ENCODE results near the gene ZDHHC3.
"Not testable (repeated sequence)": the region's sequence is repeated elsewhere in the genome, so short reads cannot be mapped to it uniquely, and the experiment has no call there.

Gene ZDHHC3

DNA sequence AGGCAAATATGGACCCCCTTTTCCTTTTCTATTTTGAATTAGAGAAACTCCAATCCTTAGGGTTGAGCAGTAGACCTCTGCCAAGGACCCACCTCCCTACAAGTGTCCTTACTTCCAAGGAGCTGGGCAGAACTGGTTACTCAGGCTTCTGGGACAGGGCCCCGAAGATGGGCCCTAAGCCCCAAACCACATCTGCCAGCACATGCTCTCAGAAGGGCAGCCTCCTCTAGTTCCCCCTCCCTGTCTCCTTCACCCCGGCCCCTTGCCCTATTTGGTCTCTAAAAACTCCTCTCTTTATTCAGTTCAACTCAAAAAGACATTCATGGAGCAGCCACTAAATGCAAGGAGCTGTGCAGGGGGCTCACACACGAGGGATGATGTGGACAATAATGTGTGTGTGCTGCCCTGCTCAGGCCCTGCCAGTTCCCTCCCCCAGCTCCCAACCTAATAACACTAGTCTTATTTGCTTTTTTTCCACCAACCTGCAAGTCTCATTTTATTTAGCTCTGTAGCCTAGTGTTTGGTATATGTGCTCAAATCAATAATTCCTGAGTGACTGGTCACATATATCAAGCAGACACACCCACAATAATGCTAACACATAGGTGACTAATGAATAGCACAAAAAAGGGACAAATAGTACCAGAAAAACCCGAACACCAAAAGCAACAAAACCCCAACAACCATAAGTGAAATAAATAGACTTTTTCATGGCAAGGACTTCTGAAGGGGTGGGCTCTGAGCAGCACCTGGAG lies 12.2 kb downstream of the ZDHHC3 start:
- no peak for DNase-seq

GRCh38 chr3:44962621-44963393 lies 13.2 kb downstream of the ZDHHC3 start:
- no peak for DNase-seq

DNA sequence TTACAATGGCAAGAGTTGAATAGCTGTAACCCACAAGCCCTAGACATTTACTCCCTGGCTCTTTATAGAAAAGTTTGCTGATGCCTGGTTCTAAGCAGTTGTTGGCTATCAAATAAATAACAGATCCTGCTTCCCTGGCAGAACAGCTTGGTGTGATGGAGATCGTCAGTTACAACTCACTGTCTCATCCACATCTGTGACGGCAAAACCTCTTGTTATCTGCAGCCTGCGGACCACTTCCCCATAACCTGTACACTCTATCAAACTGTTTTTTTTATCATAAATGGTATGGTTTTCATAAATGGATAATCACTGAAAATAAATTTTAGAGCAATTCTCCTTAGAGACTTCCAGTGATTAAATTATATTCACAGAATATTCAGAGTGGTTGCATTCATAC lies 14.1 kb downstream of the ZDHHC3 start:
- no peak for DNase-seq

DNA sequence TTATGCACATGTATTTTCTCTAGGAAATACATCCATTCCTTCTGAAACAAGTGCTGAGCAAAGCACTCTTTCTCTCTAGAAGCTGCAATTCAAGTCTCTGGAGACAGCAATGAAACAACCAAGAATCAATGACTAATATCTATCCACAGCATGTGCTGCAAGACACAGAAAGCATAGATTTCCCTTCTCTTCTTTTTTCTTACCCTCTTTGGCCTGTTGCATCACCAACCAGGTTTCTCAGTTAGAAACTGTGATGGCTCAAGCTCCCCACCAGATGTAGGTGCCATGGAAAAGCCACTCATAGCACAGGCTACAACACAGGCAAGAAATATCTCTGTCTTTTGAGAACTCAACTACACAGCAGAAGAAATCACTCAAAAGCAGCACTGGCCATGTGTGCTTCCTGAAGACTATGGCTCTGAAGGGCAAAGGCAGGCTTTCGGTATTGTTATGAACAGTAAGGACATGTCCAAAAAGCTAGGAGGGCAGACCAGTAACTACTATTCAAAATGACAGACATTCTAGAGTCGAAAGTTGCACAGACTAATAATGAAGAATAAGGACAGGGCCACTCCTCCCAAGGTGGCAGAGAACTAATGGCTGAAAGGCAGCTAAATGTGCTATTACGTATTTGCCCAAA lies 15.5 kb downstream of the ZDHHC3 start:
- no peak for DNase-seq

- DNase-seq: no peak
Measured at GRCh38 chr3:44958386-44958785, 17.6 kb downstream of the ZDHHC3 start.

DNA sequence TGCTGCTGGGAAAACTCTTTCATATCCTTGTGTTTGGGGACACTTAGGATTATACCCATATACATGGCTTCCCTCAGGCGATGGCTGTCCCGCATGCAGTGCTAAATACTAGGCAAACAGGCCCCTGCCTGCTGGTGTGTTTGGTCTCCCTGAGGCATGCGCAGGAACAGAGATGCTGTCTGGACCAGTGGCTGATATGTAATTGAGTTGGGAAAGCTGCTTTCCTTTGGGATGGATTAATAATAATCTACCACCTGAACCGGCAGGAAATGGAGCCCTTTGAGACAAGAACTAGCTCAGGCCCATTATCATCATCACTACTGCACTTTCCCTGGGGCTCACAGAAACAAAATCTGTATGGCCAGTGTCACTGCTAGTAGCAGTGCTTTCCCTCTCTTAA lies 18.0 kb downstream of the ZDHHC3 start:
- DNase-seq: no peak

DNA sequence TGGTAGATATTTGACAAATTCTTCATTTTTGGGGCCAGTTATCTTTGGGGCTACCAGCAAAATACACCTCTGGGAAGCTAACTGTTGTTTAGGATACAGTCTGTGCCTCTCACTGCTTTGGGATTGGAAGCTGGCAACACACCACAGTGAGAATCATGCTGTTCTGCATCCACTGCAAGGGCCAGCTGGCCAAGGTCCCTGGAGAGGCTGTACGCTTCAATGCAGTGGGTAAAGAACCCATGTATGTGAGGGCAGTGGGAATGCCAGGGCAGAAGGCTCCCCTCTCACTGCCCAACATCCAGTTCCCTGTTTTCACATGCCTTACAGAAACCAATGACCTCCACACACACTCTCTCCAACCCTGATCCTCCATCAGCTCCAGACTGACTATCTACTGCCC lies 20.1 kb downstream of the ZDHHC3 start:
- DNase-seq: no peak

GRCh38 chr3:44954962-44955361 lies 21.0 kb downstream of the ZDHHC3 start:
- DNase-seq: no peak

DNA sequence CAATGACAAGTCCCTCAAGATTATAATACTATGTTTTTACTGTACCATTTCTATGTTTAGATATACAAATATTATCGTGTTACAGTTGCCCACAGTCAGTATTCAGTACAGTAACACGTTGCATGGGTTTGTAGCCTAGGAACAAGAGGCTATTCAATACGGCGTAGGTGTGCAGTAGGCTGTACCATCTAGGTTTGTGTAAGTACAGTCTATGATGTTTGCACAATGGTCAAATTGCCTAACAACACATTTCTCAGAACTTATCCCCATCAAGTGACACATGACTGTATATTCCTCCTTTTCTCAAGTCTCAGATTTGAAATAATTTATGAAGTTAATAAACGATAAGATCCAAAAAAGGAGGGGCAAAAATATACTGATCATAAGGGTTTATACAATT lies 21.7 kb downstream of the ZDHHC3 start:
- no peak for DNase-seq

- DNase-seq: no peak
Measured at GRCh38 chr3:44952689-44953088, 23.3 kb downstream of the ZDHHC3 start.

- DNase-seq: no peak
Measured at GRCh38 chr3:44950275-44950734, 25.7 kb downstream of the ZDHHC3 start.

GRCh38 chr3:44949770-44950169 lies 26.2 kb downstream of the ZDHHC3 start:
- DNase-seq: not testable (repeated sequence)

DNA sequence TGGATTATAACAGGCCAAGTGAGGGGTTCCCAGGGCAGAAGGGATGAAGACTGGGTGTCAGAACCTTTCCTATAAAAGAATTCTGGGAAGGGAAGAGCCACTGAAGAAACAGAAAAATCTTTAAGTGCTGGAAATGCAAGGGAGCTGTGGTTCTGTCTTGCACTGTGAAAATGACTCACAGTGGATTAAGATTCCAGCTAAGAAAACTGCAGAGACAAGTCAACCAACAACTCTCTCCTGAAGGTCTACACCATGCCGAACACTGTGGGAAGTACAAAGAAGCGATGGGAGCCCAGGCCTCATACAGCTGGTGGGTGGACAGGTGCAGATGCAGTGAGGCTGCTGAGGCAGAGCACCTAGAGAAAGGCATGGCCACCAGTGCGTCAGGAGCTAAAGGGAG lies 27.7 kb downstream of the ZDHHC3 start:
- no peak for DNase-seq

- no peak for DNase-seq
Measured at GRCh38 chr3:44942202-44942921, 33.6 kb downstream of the ZDHHC3 start.

- DNase-seq: no peak
Measured at GRCh38 chr3:44939581-44940036, 36.4 kb downstream of the ZDHHC3 start.

GRCh38 chr3:44932986-44933944 lies 42.7 kb downstream of the ZDHHC3 start:
- no peak for DNase-seq

DNA sequence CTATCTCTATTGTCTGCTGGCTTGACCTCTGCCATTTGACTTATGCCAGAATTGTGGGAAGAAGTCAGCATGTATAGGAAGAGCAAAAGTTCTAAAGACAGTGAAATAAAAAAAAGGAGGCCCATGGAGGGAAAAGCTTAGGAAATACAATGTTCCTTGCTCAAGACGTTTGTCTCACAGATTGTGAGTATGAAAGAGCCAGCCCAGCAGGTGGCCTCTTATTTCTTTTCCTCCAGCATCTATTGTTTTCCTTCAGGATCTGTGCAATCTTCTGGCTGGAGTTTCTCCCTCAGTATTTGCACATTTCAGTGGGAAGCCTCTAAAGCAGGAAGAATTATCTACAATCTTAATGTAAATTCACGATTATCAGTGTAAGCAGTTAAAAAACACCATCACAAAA lies 43.7 kb downstream of the ZDHHC3 start:
- DNase-seq: no peak

- no peak for DNase-seq
Measured at GRCh38 chr3:44931791-44932190, 44.2 kb downstream of the ZDHHC3 start.

- no peak for DNase-seq
Measured at GRCh38 chr3:44930911-44931310, 45.1 kb downstream of the ZDHHC3 start.

DNA sequence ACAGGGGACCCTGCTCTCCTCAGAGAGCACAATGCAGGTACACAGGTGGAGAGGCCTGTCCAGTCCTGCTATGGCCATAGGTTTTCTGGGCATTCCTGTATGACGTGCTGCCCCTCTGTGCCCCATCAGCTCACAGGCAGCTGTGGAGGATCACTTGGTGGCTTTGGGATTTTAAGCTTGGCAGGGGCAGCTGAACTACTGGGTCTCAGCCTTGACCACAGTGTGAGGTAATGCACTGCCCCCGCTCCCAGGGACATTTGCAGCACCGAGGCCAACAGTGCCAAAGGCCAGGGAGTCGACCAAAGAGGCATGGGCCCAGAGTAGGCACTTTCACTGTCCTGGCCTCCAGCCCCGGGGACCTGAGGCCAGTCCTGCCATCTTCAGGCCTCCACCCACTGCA lies 46.2 kb downstream of the ZDHHC3 start:
- DNase-seq: no peak

DNA sequence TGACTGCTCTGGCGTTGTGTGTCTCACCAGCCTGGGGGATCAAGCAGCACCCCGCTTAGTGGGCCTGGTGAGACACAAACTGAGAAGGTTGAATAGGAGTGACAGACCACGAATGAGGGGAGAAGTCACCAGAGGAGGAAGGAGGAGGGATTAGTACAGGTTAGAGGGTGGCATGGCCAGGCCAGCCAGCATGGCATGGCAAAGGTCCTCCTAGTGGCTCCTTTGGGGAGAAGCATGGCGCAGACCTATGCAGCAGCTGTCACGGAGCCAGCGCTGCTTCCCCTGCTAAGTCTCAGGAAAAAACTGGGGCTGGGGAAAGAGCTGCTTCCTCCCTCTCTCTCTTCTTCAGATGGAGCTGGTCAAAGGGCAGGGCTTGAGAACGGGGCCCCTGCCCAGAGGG lies 48.6 kb downstream of the ZDHHC3 start:
- DNase-seq: no peak

DNA sequence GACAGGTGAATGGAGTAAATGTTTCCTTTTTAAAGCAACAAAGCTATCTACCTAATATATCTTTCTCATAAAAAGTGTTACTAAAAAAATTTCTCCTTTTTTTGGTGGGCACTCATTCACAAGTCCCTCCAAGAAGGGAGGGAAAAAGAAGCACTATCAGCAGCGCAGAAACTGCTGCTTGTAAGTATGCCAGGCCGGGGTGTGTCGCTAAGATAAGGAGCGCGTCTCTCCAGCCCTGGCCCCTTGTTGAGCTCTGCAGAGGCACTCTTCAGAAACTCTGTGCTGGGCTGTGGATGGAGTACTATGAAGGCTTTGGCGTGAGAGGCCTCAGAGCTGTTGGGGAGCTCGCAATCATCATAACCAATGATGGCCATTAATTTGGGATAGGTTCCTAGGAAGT lies 49.1 kb downstream of the ZDHHC3 start:
- DNase-seq: no peak
